H1 (cell line): ENCODE data around the gene SANBR. TPM values are rescaled to one million over a fixed set of nuclear protein-coding genes. Genes with fewer than 3 reads are reported as not detected.

Experiments
- CTCF ChIA-PET: fragments of 300-600 bp; sonication (Branson Sonifier 250); formaldehyde crosslinking; loops from one replicate; lab custom pipeline; 2021; ENCODE audit not compliant: partially characterized antibody; lab: Charles Lee
- POLR2A ChIA-PET: fragments of 300-600 bp; sonication (Branson Sonifier 250); formaldehyde crosslinking; loops from one replicate; lab custom pipeline; 2021; ENCODE audit warnings: inconsistent platforms; ENCODE audit not compliant: partially characterized antibody; lab: Charles Lee
- DNase-seq, 2 experiments: peaks; one replicate each; pipeline versions ENCODE4 v3.0.0 to v3.0.0-alpha.2; 2010 to 2022; ENCODE audit warnings: low spot score in 2 of 2, low read depth in 1 of 2, mixed read lengths in 1 of 2
- FAIRE-seq: peaks from 2 replicates; lab custom pipeline; 2011; peaks lifted over from hg19 to GRCh38; lab: Jason Lieb, UNC
- H2AFZ ChIP-seq: 2 replicates; pipeline ENCODE4 v1.8.1; 2012; ENCODE audit warnings: low read length, inconsistent platforms
- H2AK5ac ChIP-seq: 2 replicates; pipeline ENCODE4 v1.6.1; 2013; ENCODE audit warnings: low read depth, low read length
- H2BK120ac ChIP-seq: replicated peaks from 2 replicates; pipeline ENCODE3; 2013; ENCODE audit warnings: low read depth, low read length, inconsistent platforms
- H2BK12ac ChIP-seq: 2 replicates; pipeline ENCODE4 v1.6.1; 2013; ENCODE audit warnings: low read depth, low read length
- H2BK15ac ChIP-seq: 2 replicates; pipeline ENCODE4 v1.6.1; 2013; ENCODE audit warnings: low read length
- H2BK20ac ChIP-seq: 2 replicates; pipeline ENCODE4 v1.6.1; 2013; ENCODE audit warnings: low read length
- H2BK5ac ChIP-seq: 2 replicates; pipeline ENCODE4 v1.6.1; 2013; ENCODE audit warnings: low read depth, low read length
- H3K14ac ChIP-seq: 2 replicates; pipeline ENCODE4 v1.6.1; 2013; ENCODE audit warnings: inconsistent platforms; ENCODE audit not compliant: insufficient read length
- H3K18ac ChIP-seq: 2 replicates; pipeline ENCODE4 v1.6.1; 2013; ENCODE audit warnings: low read length; ENCODE audit errors: extremely low read depth
- H3K23ac ChIP-seq: 2 replicates; pipeline ENCODE4 v1.6.1; 2013; ENCODE audit warnings: inconsistent platforms; ENCODE audit not compliant: insufficient read length
- H3K23me2 ChIP-seq: 2 replicates; pipeline ENCODE4 v1.6.1; 2013; ENCODE audit warnings: low read depth, low read length
- H3K27ac ChIP-seq: 2 replicates; pipeline ENCODE4 v1.6.1; 2011; ENCODE audit warnings: low read depth, low read length, inconsistent platforms
- H3K27me3 ChIP-seq, 4 experiments: replicated peaks in 1 of 4; 1 replicate in 1 of 4; 2 replicates in 3 of 4; pipeline versions ENCODE4 v1.6.1 to v1.8.1; 2011 to 2013; ENCODE audit warnings: low read length in 3 of 4, mild to moderate bottlenecking in 3 of 4, inconsistent platforms in 2 of 4, mixed read lengths in 2 of 4, moderate library complexity in 1 of 4; ENCODE audit not compliant: control insufficient read depth in 3 of 4, insufficient read depth in 3 of 4; ENCODE audit errors: extremely low read depth in 1 of 4
- H3K36me3 ChIP-seq, 4 experiments: 2 replicates each; pipeline versions ENCODE4 v1.6.1 to v1.8.1; 2011 to 2013; ENCODE audit warnings: mild to moderate bottlenecking in 4 of 4, low read length in 3 of 4, moderate library complexity in 2 of 4, control low read depth in 1 of 4, inconsistent platforms in 1 of 4; ENCODE audit not compliant: insufficient read depth in 4 of 4, control insufficient read depth in 2 of 4
- H3K4ac ChIP-seq: replicated peaks from 2 replicates; pipeline ENCODE3; 2013; ENCODE audit warnings: low read length, low read depth, mixed read lengths, inconsistent platforms; ENCODE audit not compliant: insufficient read length
- H3K4me1 ChIP-seq, 4 experiments: replicated peaks in 1 of 4; 1 replicate in 1 of 4; 2 replicates in 3 of 4; pipeline versions ENCODE4 v1.6.1 to v1.8.1; 2011 to 2013; ENCODE audit warnings: low read length in 3 of 4, inconsistent platforms in 2 of 4, mixed read lengths in 1 of 4; ENCODE audit not compliant: insufficient read depth in 4 of 4, control insufficient read depth in 3 of 4
- H3K4me2 ChIP-seq, 2 experiments: 2 replicates each; pipeline versions ENCODE4 v1.6.1 to v1.8.1; 2011 to 2013; ENCODE audit warnings: low read depth in 2 of 2, low read length in 2 of 2, control low read depth in 1 of 2, inconsistent platforms in 1 of 2, mild to moderate bottlenecking in 1 of 2; ENCODE audit not compliant: insufficient read depth in 1 of 2
- H3K4me3 ChIP-seq, 4 experiments: fragments of 200-600, 300-600 bp in 1 of 4; sonication (generic), shearing (Covaris generic), sonication (Bioruptor Twin) in 1 of 4; 2 replicates each; pipeline versions ENCODE4 v1.5.1 to v1.8.1; 2011 to 2016; ENCODE audit warnings: low read length in 4 of 4, low read depth in 3 of 4, control low read depth in 2 of 4, inconsistent platforms in 2 of 4, mild to moderate bottlenecking in 2 of 4, mixed read lengths in 1 of 4, moderate library complexity in 1 of 4; ENCODE audit not compliant: insufficient read depth in 2 of 4; ENCODE audit errors: extremely low read depth in 1 of 4
- H3K56ac ChIP-seq: replicated peaks from 2 replicates; pipeline ENCODE3; 2013; ENCODE audit warnings: low read depth, mild to moderate bottlenecking, mixed read lengths, low read length, inconsistent platforms; ENCODE audit not compliant: insufficient read length
- H3K79me1 ChIP-seq: 2 replicates; pipeline ENCODE4 v1.6.1; 2013; ENCODE audit warnings: low read depth, low read length, control low read depth
- H3K79me2 ChIP-seq, 2 experiments: 2 replicates each; pipeline versions ENCODE4 v1.6.1 to v1.8.1; 2012 to 2013; ENCODE audit warnings: low read length in 2 of 2, mild to moderate bottlenecking in 2 of 2, inconsistent platforms in 1 of 2; ENCODE audit not compliant: insufficient read depth in 2 of 2, control insufficient read depth in 1 of 2
- H3K9ac ChIP-seq, 4 experiments: replicated peaks in 1 of 4; 1 replicate in 1 of 4; 2 replicates in 3 of 4; pipeline versions ENCODE4 v1.6.1 to v1.8.1; 2011 to 2013; ENCODE audit warnings: low read depth in 3 of 4, low read length in 3 of 4, control low read depth in 2 of 4, mild to moderate bottlenecking in 2 of 4, moderate library complexity in 2 of 4, inconsistent platforms in 1 of 4; ENCODE audit errors: extremely low read depth in 1 of 4
- H3K9me3 ChIP-seq, 2 experiments: 2 replicates each; pipeline versions ENCODE4 v1.6.1 to v1.8.1; 2012 to 2013; ENCODE audit warnings: mild to moderate bottlenecking in 2 of 2, moderate library complexity in 2 of 2, control low read depth in 1 of 2, inconsistent platforms in 1 of 2, low read depth in 1 of 2, low read length in 1 of 2, mixed read lengths in 1 of 2; ENCODE audit not compliant: insufficient read depth in 2 of 2
- H4K20me1 ChIP-seq, 2 experiments: replicated peaks in 1 of 2; 2 replicates each; pipeline versions ENCODE3 to v1.8.1; 2011 to 2013; ENCODE audit warnings: inconsistent platforms in 2 of 2, low read length in 2 of 2, mild to moderate bottlenecking in 1 of 2; ENCODE audit not compliant: insufficient read depth in 2 of 2, control insufficient read depth in 1 of 2
- H4K5ac ChIP-seq: 2 replicates; pipeline ENCODE4 v1.6.1; 2013; ENCODE audit warnings: low read length, low read depth, mixed read lengths, inconsistent platforms; ENCODE audit not compliant: insufficient read length
- H4K8ac ChIP-seq: 2 replicates; pipeline ENCODE4 v1.8.0; 2013; ENCODE audit warnings: mild to moderate bottlenecking, moderate library complexity, low read length, inconsistent platforms; ENCODE audit not compliant: insufficient read depth; ENCODE audit errors: extremely low read depth
- H4K91ac ChIP-seq: replicated peaks from 2 replicates; pipeline ENCODE3; 2013; ENCODE audit warnings: low read length, mixed read lengths, inconsistent platforms; ENCODE audit not compliant: insufficient read length
- KDM1A ChIP-seq: fragments of 200-600, 300-600 bp; sonication (generic); IDR thresholded peaks from 2 replicates; pipeline ENCODE4 v1.7.1; 2016; ENCODE audit warnings: mild to moderate bottlenecking, low read length, borderline replicate concordance
- NANOG ChIP-seq: IDR thresholded peaks from 2 replicates; pipeline ENCODE4 v1.6.1; 2011; ENCODE audit warnings: low read length, low read depth, mild to moderate bottlenecking, inconsistent platforms; ENCODE audit not compliant: insufficient read depth, poor library complexity, severe bottlenecking
- POLR2A ChIP-seq, 2 experiments: IDR thresholded peaks; 1 replicate in 1 of 2; 2 replicates in 1 of 2; pipeline ENCODE4 v1.6.1; 2011; ENCODE audit warnings: low read depth in 2 of 2, low read length in 2 of 2, mild to moderate bottlenecking in 2 of 2; ENCODE audit errors: control extremely low read depth in 1 of 2
- SUZ12 ChIP-seq: fragments of 200-600 bp; sonication (generic); IDR thresholded peaks from 2 replicates; pipeline ENCODE4 v1.6.1; 2012; ENCODE audit warnings: mild to moderate bottlenecking, inconsistent platforms, low read length, moderate library complexity, mixed read lengths
- TAF1 ChIP-seq: IDR thresholded peaks from 2 replicates; pipeline ENCODE4 v1.6.1; 2011; ENCODE audit warnings: mild to moderate bottlenecking, low read depth, low read length
- TBP ChIP-seq: IDR thresholded peaks from 2 replicates; pipeline ENCODE4 v1.6.1; 2011; ENCODE audit warnings: low read depth, low read length, improper control_type of control experiment
- TEAD4 ChIP-seq: IDR thresholded peaks from 2 replicates; pipeline ENCODE4 v1.6.1; 2012; ENCODE audit warnings: low read depth, low read length, inconsistent platforms, mixed read lengths
- ZNF274 ChIP-seq: IDR thresholded peaks from 2 replicates; pipeline ENCODE4 v1.7.0; 2012; ENCODE audit warnings: low read length, borderline replicate concordance; ENCODE audit errors: extremely low read depth
- WGBS, 2 experiments: shearing (Covaris generic) in 1 of 2; methylation state at CpG; one replicate each; pipeline versions ENCODE4 v1.1.6 to v1.1.7; 2013 to 2015; ENCODE audit warnings: low lambda C conversion rate in 2 of 2, mixed read lengths in 2 of 2, inconsistent platforms in 1 of 2, low coverage in 1 of 2, missing lambda C conversion rate in 1 of 2; ENCODE audit not compliant: insufficient replicate concordance in 2 of 2, insufficient coverage in 1 of 2, insufficient read length in 1 of 2; ENCODE audit errors: extremely low coverage in 1 of 2, missing lambda C conversion rate in 1 of 2; 5-methylcytosine and 5-hydroxymethylcytosine counted together
- polyA plus RNA-seq, 7 experiments: library from polyadenylated mRNA; depleted of rRNA in 3 of 7; stranded (reverse) in 5 of 7; unstranded in 2 of 7; fragments of >200 nt in 5 of 7; fragments of 200-250 nt in 2 of 7; gene quantifications; 1 replicate in 5 of 7; 2 replicates in 1 of 7; 4 replicates in 1 of 7; pipeline versions ENCODE4 v1.2.1 to v1.2.3, GENCODE V29; 2011 to 2013; ENCODE audit warnings: missing spikeins in 2 of 7, mixed read lengths in 2 of 7
- total RNA-seq: library from RNA; stranded (reverse); fragmentation: NEBNext Ultra II Directional; extraction: Animal tissue kit (Norgen Biotek cat#: 25700); gene quantifications from 2 replicates; pipeline ENCODE4 v1.2.1, GENCODE V29; 2021
- TF ChIP-seq, protein P1 (sequence below): IDR thresholded peaks from 2 replicates; pipeline ENCODE4 v1.6.1; 2011; ENCODE audit warnings: low read depth, mild to moderate bottlenecking, low read length; ENCODE audit not compliant: insufficient read depth
- TF ChIP-seq, protein P2 (sequence below): IDR thresholded peaks from 2 replicates; pipeline ENCODE4 v1.6.1; 2012; ENCODE audit warnings: low read length, inconsistent platforms

The SANBR gene
- total and polyA plus RNA-seq, 2 of the 8 experiments (the other 6 are each of a cell fraction or from before 2014, with no cell fraction given): 3.4 to 12.1 TPM

DNA sequence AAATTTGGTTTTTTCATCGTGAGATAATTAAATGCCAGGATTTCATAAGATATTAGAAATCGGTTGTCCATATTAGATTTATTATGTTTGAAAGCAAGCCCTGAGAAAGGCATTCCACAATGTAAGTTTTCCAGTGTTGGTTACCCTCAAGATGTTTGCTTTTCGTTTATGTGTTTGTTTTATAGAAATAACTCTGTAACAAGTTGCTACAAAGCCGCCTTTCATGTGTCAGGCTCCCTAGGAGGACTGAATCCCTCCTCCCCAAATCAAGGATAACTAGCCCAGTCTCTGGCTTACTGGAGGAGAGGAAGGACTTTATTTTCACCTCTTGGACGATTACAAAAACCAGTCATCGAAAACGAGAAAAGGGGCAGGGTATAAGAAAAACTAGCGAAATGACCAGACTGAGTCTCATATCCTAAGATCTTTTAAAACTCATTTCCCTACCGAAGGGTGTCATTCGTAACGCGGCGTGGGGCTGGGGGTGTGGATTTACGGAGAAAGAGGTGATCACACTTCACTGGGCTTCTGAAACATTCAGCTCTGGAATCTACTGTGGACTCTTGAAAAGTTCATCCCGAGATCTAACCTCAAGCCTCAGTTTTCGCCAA, 49.2 kb upstream of the SANBR start:
- Histone ChIP-seq H3K23ac (no peak overlapping the region), H3K4me2 (peak overlapping the region; percentile 65 to 74), H3K27ac (peak overlapping the region; percentile 91; the same call in 1 of the 2 replicates), H3K4ac (no peak overlapping the region), H3K9ac (peak overlapping the region; percentile 77 to 92 (median 89)), H2BK12ac (no peak overlapping the region), H3K14ac (no peak overlapping the region), H4K91ac (no peak overlapping the region), H3K18ac (peak overlapping the region; percentile 72; the same call in 1 of the 2 replicates), H3K56ac (no peak overlapping the region), H3K4me1 (peaks cover 0 to 3% (median 0%) of the 10 kb centered on the region in 4 experiments; a peak in 1 of 7 replicates), H2BK20ac (0 out of 2 replicates have a peak overlapping the region, but pooled peaks have one; percentile 7), H3K4me3 (peak overlapping the region; percentile 76 to 100 (median 90)), H3K27me3 (no peaks in the 10 kb centered on the region), H3K79me2 (peaks cover 0 to 35% of the 10 kb centered on the region in 2 experiments; a peak in 2 of 4 replicates), H2BK15ac (0 out of 2 replicates have a peak overlapping the region, but pooled peaks have one; percentile 81), H4K5ac (peak overlapping the region; percentile 4), H2BK5ac (peak overlapping the region; percentile 99; the same call in 1 of the 2 replicates), H2BK120ac (no peak overlapping the region), H3K79me1 (peaks cover 4% of the 10 kb centered on the region), H3K23me2 (peaks cover 3% of the 10 kb centered on the region; the same call in 1 of the 2 replicates), H2AK5ac (no peak overlapping the region), H4K20me1 (no peaks in the 10 kb centered on the region), H3K9me3 (no peaks in the 10 kb centered on the region), H4K8ac (no peak overlapping the region), H2AFZ (peak overlapping the region; percentile 63), H3K36me3 (0 out of 8 replicates have a peak, but pooled peaks cover 0 to 4% (median 0%) of the 10 kb centered on the region in 4 experiments)
- ChIA-PET CTCF (no interaction called here), POLR2A (interaction anchor here (1.0 to 1.3 kb wide), 5 partner anchors 9 to 153 kb away, joined by 3 to 4 read pairs (median 3); no protein-coding TSS in a partner anchor)
- no peak for FAIRE-seq
- WGBS, 2 experiments: 4% methylated on average over 16 of the region's 16 CpGs; no CpG with 5 or more reads in 1 of the 2 experiments
- no peak for DNase-seq
- TF ChIP-seq KDM1A (peak; percentile 72; the same call in 1 of the 2 replicates), POLR2A (IDR thresholded peaks at IDR 0.05; ENCODE audit: control extremely low read depth in 1 of 2, low read depth in 2 of 2, low read length in 2 of 2) (no peak), TEAD4 (no peak), TAF1 (no peak), SUZ12 (no peak), NANOG (no peak), TBP (no peak), ZNF274 (no peak)
- TF ChIP-seq, protein P1, sequence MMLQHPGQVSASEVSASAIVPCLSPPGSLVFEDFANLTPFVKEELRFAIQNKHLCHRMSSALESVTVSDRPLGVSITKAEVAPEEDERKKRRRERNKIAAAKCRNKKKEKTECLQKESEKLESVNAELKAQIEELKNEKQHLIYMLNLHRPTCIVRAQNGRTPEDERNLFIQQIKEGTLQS: no peak
- TF ChIP-seq, protein P2, sequence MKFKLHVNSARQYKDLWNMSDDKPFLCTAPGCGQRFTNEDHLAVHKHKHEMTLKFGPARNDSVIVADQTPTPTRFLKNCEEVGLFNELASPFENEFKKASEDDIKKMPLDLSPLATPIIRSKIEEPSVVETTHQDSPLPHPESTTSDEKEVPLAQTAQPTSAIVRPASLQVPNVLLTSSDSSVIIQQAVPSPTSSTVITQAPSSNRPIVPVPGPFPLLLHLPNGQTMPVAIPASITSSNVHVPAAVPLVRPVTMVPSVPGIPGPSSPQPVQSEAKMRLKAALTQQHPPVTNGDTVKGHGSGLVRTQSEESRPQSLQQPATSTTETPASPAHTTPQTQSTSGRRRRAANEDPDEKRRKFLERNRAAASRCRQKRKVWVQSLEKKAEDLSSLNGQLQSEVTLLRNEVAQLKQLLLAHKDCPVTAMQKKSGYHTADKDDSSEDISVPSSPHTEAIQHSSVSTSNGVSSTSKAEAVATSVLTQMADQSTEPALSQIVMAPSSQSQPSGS: no peak
